IMR-90 (cell line): Measurements from ENCODE around the gene UACA. TPM values are rescaled to one million over a fixed set of nuclear protein-coding genes. Genes with fewer than 3 reads are reported as not detected.
A peak's percentile ranks its signal among the peaks of the same experiment; 100 is the strongest.

ENCODE experiments used
- ATAC-seq: fragments of 200-7000 bp; cut with Tn5 transposase; 2 replicates; pipeline ENCODE4 v1.9.1; 2020; ENCODE audit warnings: low read depth, mild to moderate bottlenecking, moderate library complexity
- BruUV-seq: library from RNA; stranded (reverse); fragments of 400-500 nt; replicated peaks from 2 replicates; lab custom pipeline; 2021; lab: Mats Ljungman, UMichigan
- CTCF ChIA-PET: fragments of 300-600 bp; formaldehyde crosslinking; extraction: SDS; loops from one replicate; lab custom pipeline; 2021; ENCODE audit warnings: antibody characterized with exemption; lab: Yijun Ruan, JAX
- POLR2A ChIA-PET: fragments of 300-600 bp; sonication (Branson Sonifier 250); formaldehyde crosslinking; loops from one replicate; lab custom pipeline; 2022; ENCODE audit warnings: antibody characterized with exemption; ENCODE audit not compliant: unreplicated experiment; lab: Charles Lee
- DNase-seq: peaks from one replicate; pipeline ENCODE4 v3.0.0; 2013
- H2AFZ ChIP-seq: replicated peaks from 2 replicates; pipeline ENCODE3; 2013; ENCODE audit warnings: low read length, mild to moderate bottlenecking; ENCODE audit not compliant: poor library complexity
- H2AK5ac ChIP-seq: 2 replicates; pipeline ENCODE4 v1.6.1; 2013; ENCODE audit warnings: low read depth, low read length, inconsistent platforms
- H2AK9ac ChIP-seq: replicated peaks from 2 replicates; pipeline ENCODE3; 2013; ENCODE audit warnings: mild to moderate bottlenecking, low read depth, low read length, moderate library complexity; ENCODE audit not compliant: poor library complexity
- H2BK120ac ChIP-seq: 2 replicates; pipeline ENCODE4 v1.6.1; 2013; ENCODE audit warnings: low read depth, low read length, inconsistent platforms
- H2BK15ac ChIP-seq: 3 replicates; pipeline ENCODE4 v1.6.1; 2013; ENCODE audit warnings: low read depth, low read length, inconsistent platforms
- H2BK20ac ChIP-seq: 2 replicates; pipeline ENCODE4 v1.6.1; 2013; ENCODE audit warnings: low read depth, mild to moderate bottlenecking, inconsistent platforms, low read length, moderate library complexity
- H2BK5ac ChIP-seq: 2 replicates; pipeline ENCODE4 v1.6.1; 2013; ENCODE audit warnings: mild to moderate bottlenecking, low read depth, low read length, inconsistent platforms; ENCODE audit not compliant: poor library complexity, severe bottlenecking
- H3K14ac ChIP-seq: replicated peaks from 2 replicates; pipeline ENCODE4 v1.6.1; 2013; ENCODE audit warnings: low read depth, low read length, inconsistent platforms
- H3K18ac ChIP-seq: 2 replicates; pipeline ENCODE4 v1.6.1; 2013; ENCODE audit warnings: low read depth, low read length, control low read depth
- H3K23ac ChIP-seq: 2 replicates; pipeline ENCODE4 v1.6.1; 2013; ENCODE audit warnings: low read depth, low read length, inconsistent platforms
- H3K27ac ChIP-seq: 2 replicates; pipeline ENCODE4 v1.5.1; 2013; ENCODE audit warnings: mild to moderate bottlenecking, control low read depth, low read length; ENCODE audit not compliant: insufficient read depth
- H3K27me3 ChIP-seq: 2 replicates; pipeline ENCODE4 v1.6.1; 2013; ENCODE audit warnings: low read length; ENCODE audit not compliant: control insufficient read depth, insufficient read depth
- H3K36me3 ChIP-seq: 2 replicates; pipeline ENCODE4 v1.6.1; 2013; ENCODE audit warnings: low read length, mixed read lengths; ENCODE audit not compliant: control insufficient read depth, insufficient read depth
- H3K4ac ChIP-seq: 2 replicates; pipeline ENCODE4 v1.6.1; 2013; ENCODE audit warnings: low read depth, low read length, inconsistent platforms
- H3K4me1 ChIP-seq: 2 replicates; pipeline ENCODE4 v1.6.1; 2013; ENCODE audit warnings: low read length, mixed read lengths; ENCODE audit not compliant: control insufficient read depth, insufficient read depth
- H3K4me2 ChIP-seq: 2 replicates; pipeline ENCODE4 v1.6.1; 2013; ENCODE audit warnings: low read depth, mild to moderate bottlenecking, control low read depth, low read length, moderate library complexity
- H3K4me3 ChIP-seq: 2 replicates; pipeline ENCODE4 v1.5.1; 2013; ENCODE audit warnings: low read depth, mild to moderate bottlenecking, control low read depth, low read length, moderate library complexity; ENCODE audit not compliant: insufficient read depth
- H3K56ac ChIP-seq: 2 replicates; pipeline ENCODE4 v1.6.1; 2013; ENCODE audit warnings: low read length, inconsistent platforms; ENCODE audit not compliant: insufficient read depth; ENCODE audit errors: extremely low read depth
- H3K79me1 ChIP-seq, 2 experiments: 2 replicates each; pipeline ENCODE4 v1.6.1; 2013; ENCODE audit warnings: low read length in 2 of 2, inconsistent platforms in 1 of 2, low read depth in 1 of 2
- H3K9ac ChIP-seq: 2 replicates; pipeline ENCODE4 v1.6.1; 2013; ENCODE audit warnings: low read depth, low read length, control low read depth
- H3K9me1 ChIP-seq: 2 replicates; pipeline ENCODE4 v1.6.1; 2013; ENCODE audit warnings: low read length, inconsistent platforms; ENCODE audit not compliant: insufficient read depth
- H3K9me3 ChIP-seq: 2 replicates; pipeline ENCODE4 v1.6.1; 2013; ENCODE audit warnings: low read length; ENCODE audit not compliant: control insufficient read depth, insufficient read depth
- H4K20me1 ChIP-seq: 2 replicates; pipeline ENCODE4 v1.6.1; 2013; ENCODE audit warnings: low read length, inconsistent platforms; ENCODE audit not compliant: insufficient read depth
- H4K5ac ChIP-seq: 2 replicates; pipeline ENCODE4 v1.6.1; 2013; ENCODE audit warnings: mild to moderate bottlenecking, low read depth, low read length, control low read depth
- H4K8ac ChIP-seq, 2 experiments: 2 replicates each; pipeline ENCODE4 v1.6.1; 2013; ENCODE audit warnings: low read depth in 2 of 2, low read length in 2 of 2, control low read depth in 1 of 2, inconsistent platforms in 1 of 2
- H4K91ac ChIP-seq: 2 replicates; pipeline ENCODE4 v1.6.1; 2013; ENCODE audit warnings: low read depth, low read length, inconsistent platforms; ENCODE audit not compliant: insufficient read depth
- BHLHE40 ChIP-seq: fragments of 150-350 bp; IDR thresholded peaks from 2 replicates; pipeline ENCODE4 v1.6.1; 2016; ENCODE audit warnings: mild to moderate bottlenecking, low read depth, low read length
- CEBPB ChIP-seq: IDR thresholded peaks from 2 replicates; pipeline ENCODE4 v1.6.1; 2012; ENCODE audit warnings: low read depth, low read length, improper control_type of control experiment
- CTCF ChIP-seq: conservative IDR thresholded peaks from 2 replicates; pipeline ENCODE4 v1.5.1; 2012; ENCODE audit warnings: mild to moderate bottlenecking, low read depth, low read length, improper control_type of control experiment
- FOS ChIP-seq: fragments of 150-350 bp; IDR thresholded peaks from 2 replicates; pipeline ENCODE4 v1.6.1; 2016; ENCODE audit warnings: low read depth, low read length
- MAFK ChIP-seq: IDR thresholded peaks from 2 replicates; pipeline ENCODE4 v1.6.1; 2012; ENCODE audit warnings: low read depth, low read length, improper control_type of control experiment
- MAZ ChIP-seq: IDR thresholded peaks from 2 replicates; pipeline ENCODE4 v1.6.1; 2012; ENCODE audit warnings: low read depth, mild to moderate bottlenecking, low read length, improper control_type of control experiment, moderate library complexity, borderline replicate concordance
- MXI1 ChIP-seq: IDR thresholded peaks from 2 replicates; pipeline ENCODE4 v1.6.1; 2012; ENCODE audit warnings: low read depth, mild to moderate bottlenecking, low read length, moderate library complexity, borderline replicate concordance
- RAD21 ChIP-seq: IDR thresholded peaks from 2 replicates; pipeline ENCODE4 v1.6.1; 2012; ENCODE audit warnings: low read length, improper control_type of control experiment
- RCOR1 ChIP-seq: IDR thresholded peaks from 2 replicates; pipeline ENCODE4 v1.6.1; 2012; ENCODE audit warnings: mild to moderate bottlenecking, low read length, improper control_type of control experiment; ENCODE audit not compliant: insufficient replicate concordance
- RFX5 ChIP-seq: IDR thresholded peaks from 2 replicates; pipeline ENCODE4 v1.8.0; 2012; ENCODE audit warnings: low read depth, mild to moderate bottlenecking, low read length, moderate library complexity
- SMC3 ChIP-seq: fragments of 150-350 bp; IDR thresholded peaks from 2 replicates; pipeline ENCODE4 v1.6.1; 2016; ENCODE audit warnings: low read depth, mild to moderate bottlenecking, antibody characterized with exemption, low read length, moderate library complexity
- WGBS, 2 experiments: methylation state at CpG; one replicate each; pipeline versions ENCODE4 v1.1.5 to v1.1.7; 2013; ENCODE audit warnings: missing lambda C conversion rate in 2 of 2; ENCODE audit not compliant: insufficient read length in 1 of 2; ENCODE audit errors: extremely low coverage in 2 of 2; 5-methylcytosine and 5-hydroxymethylcytosine counted together
- dilution Hi-C: fragments of 300-500 bp; cut with HindIII; formaldehyde crosslinking; loops from one replicate; pipeline ENCODE4 v1.14.3; 2018; ENCODE audit warnings: low sequenced_read_pairs; ENCODE audit not compliant: unreplicated experiment
- in situ Hi-C: fragments of 300-500 bp; cut with MboI; formaldehyde crosslinking; loops from 3 replicates; pipeline ENCODE4 v1.14.3; 2019; ENCODE audit warnings: low sequenced_read_pairs, inconsistent platforms, mixed read lengths
- intact Hi-C: fragments of 100-400 bp; cut with micrococcal nuclease; formaldehyde crosslinking; loops from 2 replicates; pipeline ENCODE4 v1.10.0; 2022
- polyA plus RNA-seq, 3 experiments: library from polyadenylated mRNA; depleted of rRNA; stranded (reverse); fragments of >200 nt; gene quantifications; 2 replicates each; pipeline ENCODE4 v1.2.3, GENCODE V29; 2012; ENCODE audit warnings: low replicate concordance in 1 of 3
- total RNA-seq: library from RNA; depleted of rRNA; stranded (reverse); fragments of >200 nt; gene quantifications from 2 replicates; pipeline ENCODE4 v1.2.3, GENCODE V29; 2012
- TF ChIP-seq, protein P1 (sequence below): fragments of 150-350 bp; IDR thresholded peaks from 2 replicates; pipeline ENCODE4 v1.6.1; 2017; ENCODE audit warnings: mild to moderate bottlenecking, antibody characterized with exemption, low read length, low read depth
- TF ChIP-seq, protein P2 (sequence below): fragments of 150-350 bp; IDR thresholded peaks from 2 replicates; pipeline ENCODE4 v1.6.1; 2016; ENCODE audit warnings: low read depth, mild to moderate bottlenecking, low read length, moderate library complexity, borderline replicate concordance

The UACA gene
- total and polyA plus RNA-seq, 2 of the 4 experiments (the other 2 are of a cell fraction): 156 to 507 TPM

GRCh38 chr15:70670680-70671079 lies 92.7 kb downstream of the UACA start:
- H3K18ac ChIP-seq: no peak overlapping the region
- no peak overlapping the region for H2AK9ac ChIP-seq
- H3K9ac ChIP-seq: no peak overlapping the region
- peaks cover 6% of the 10 kb centered on the region; the same call in 1 of the 2 replicates for H3K9me1 ChIP-seq
- ChIA-PET POLR2A (no interaction called here), CTCF (no interaction called here)
- no peak overlapping the region for H2BK120ac ChIP-seq
- no peak overlapping the region for H3K23ac ChIP-seq
- peaks cover 5% of the 10 kb centered on the region; the same call in 1 of the 2 replicates for H4K20me1 ChIP-seq
- in situ Hi-C loops: loop anchor here (10.0 kb wide), 1 partner anchor 144 kb away; no protein-coding TSS in a partner anchor
- no peak overlapping the region for H4K5ac ChIP-seq
- no peak overlapping the region for H2BK5ac ChIP-seq
- dilution Hi-C loops: no loop called here
- H3K79me1 ChIP-seq: peaks cover 4 to 23% of the 10 kb centered on the region in 2 experiments; a peak in 3 of 4 replicates
- ATAC-seq (no peak), DNase-seq (no peak)
- BruUV-seq: no TSS peak
- no peak overlapping the region for H3K27ac ChIP-seq
- no peak overlapping the region for H3K4me2 ChIP-seq
- TF ChIP-seq MXI1 (no peak), CTCF (peak; percentile 30; the same call in 1 of the 2 replicates), MAFK (no peak), BHLHE40 (no peak), MAZ (no peak), SMC3 (no peak), RFX5 (no peak), CEBPB (no peak), RAD21 (peak; percentile 34; the same call in 1 of the 2 replicates), FOS (no peak), RCOR1 (no peak)
- TF ChIP-seq, protein P1, sequence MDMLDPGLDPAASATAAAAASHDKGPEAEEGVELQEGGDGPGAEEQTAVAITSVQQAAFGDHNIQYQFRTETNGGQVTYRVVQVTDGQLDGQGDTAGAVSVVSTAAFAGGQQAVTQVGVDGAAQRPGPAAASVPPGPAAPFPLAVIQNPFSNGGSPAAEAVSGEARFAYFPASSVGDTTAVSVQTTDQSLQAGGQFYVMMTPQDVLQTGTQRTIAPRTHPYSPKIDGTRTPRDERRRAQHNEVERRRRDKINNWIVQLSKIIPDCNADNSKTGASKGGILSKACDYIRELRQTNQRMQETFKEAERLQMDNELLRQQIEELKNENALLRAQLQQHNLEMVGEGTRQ: no peak
- TF ChIP-seq, protein P2, sequence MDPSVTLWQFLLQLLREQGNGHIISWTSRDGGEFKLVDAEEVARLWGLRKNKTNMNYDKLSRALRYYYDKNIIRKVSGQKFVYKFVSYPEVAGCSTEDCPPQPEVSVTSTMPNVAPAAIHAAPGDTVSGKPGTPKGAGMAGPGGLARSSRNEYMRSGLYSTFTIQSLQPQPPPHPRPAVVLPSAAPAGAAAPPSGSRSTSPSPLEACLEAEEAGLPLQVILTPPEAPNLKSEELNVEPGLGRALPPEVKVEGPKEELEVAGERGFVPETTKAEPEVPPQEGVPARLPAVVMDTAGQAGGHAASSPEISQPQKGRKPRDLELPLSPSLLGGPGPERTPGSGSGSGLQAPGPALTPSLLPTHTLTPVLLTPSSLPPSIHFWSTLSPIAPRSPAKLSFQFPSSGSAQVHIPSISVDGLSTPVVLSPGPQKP: no peak
- no peak overlapping the region for H3K56ac ChIP-seq
- H2AK5ac ChIP-seq: no peak overlapping the region
- no peak overlapping the region for H2AFZ ChIP-seq
- H3K4ac ChIP-seq: no peak overlapping the region
- no peak overlapping the region for H3K4me3 ChIP-seq
- no peak overlapping the region for H4K91ac ChIP-seq
- no peak overlapping the region for H3K14ac ChIP-seq
- H3K27me3 ChIP-seq: no peaks in the 10 kb centered on the region
- H2BK20ac ChIP-seq: no peak overlapping the region
- intact Hi-C loops: no loop called here
- peaks cover 8% of the 10 kb centered on the region for H3K4me1 ChIP-seq
- no peak overlapping the region for H4K8ac ChIP-seq
- no CpG with 5 or more reads among the region's 1 CpG for WGBS, 2 experiments
- H3K36me3 ChIP-seq: peaks cover 20% of the 10 kb centered on the region
- H2BK15ac ChIP-seq: no peak overlapping the region
- H3K9me3 ChIP-seq: no peaks in the 10 kb centered on the region
